Mucosa of descending colon (tissue), 3 donors: ENCODE measurements around the gene SIRPB1. TPM values are rescaled to one million over a fixed set of nuclear protein-coding genes. Genes with fewer than 3 reads are reported as not detected.
"Not testable (repeated sequence)": the region's sequence is repeated elsewhere in the genome, so short reads cannot be mapped to it uniquely, and the experiment has no call there.

ENCODE experiments used
- ATAC-seq: fragments of 200-7000 bp; cut with Tn5 transposase; one replicate; pipeline ENCODE4 v1.9.1; 2020; ENCODE audit warnings: mild to moderate bottlenecking, moderate library complexity
- DNase-seq, 3 donors: peaks; one replicate each; pipeline ENCODE4 v3.0.0-alpha.2; 2020
- H3K36me3 ChIP-seq: fragments of 200-600 bp; one replicate; pipeline ENCODE4 v1.8.0; 2021; ENCODE audit warnings: low read depth, mild to moderate bottlenecking
- H3K4me1 ChIP-seq: fragments of 200-600 bp; one replicate; pipeline ENCODE4 v1.8.0; 2021; ENCODE audit warnings: low read depth, mild to moderate bottlenecking
- H3K4me3 ChIP-seq: fragments of 200-600 bp; one replicate; pipeline ENCODE4 v1.8.0; 2021; ENCODE audit warnings: mild to moderate bottlenecking
- H3K9me3 ChIP-seq: fragments of 200-600 bp; one replicate; pipeline ENCODE4 v1.8.0; 2021; ENCODE audit warnings: mild to moderate bottlenecking
- CTCF ChIP-seq: fragments of 200-600 bp; IDR thresholded peaks from one replicate; pipeline ENCODE4 v1.8.0; 2022; ENCODE audit warnings: antibody characterized with exemption, mild to moderate bottlenecking
- intact Hi-C, 2 donors: fragments of 100-400 bp; cut with DNase I in 1 of 2; cut with micrococcal nuclease in 1 of 2; formaldehyde crosslinking; loops; one replicate each; pipeline versions ENCODE4 v1.11.0 to v1.11.1; 2022; cut with DNase I, micrococcal nuclease
- total RNA-seq, 3 donors: library from RNA; stranded (reverse); fragmentation: NEBNext Ultra II Directional in 2 of 3; extraction: Animal tissue kit (Norgen Biotek cat#: 25700) in 2 of 3; gene quantifications; one replicate each; pipeline versions ENCODE4 v1.2.1 to v1.2.4, GENCODE V29; 2021 to 2023
- donor health status: DM: no; HTN: no; CAD: no; lungs with moderate emphysema.
- donor health status: DM: no; HTN: no; CAD: no.
- donor health status: DM: no; HTN: yes; CAD: no.

The SIRPB1 gene
- total RNA-seq, 3 donors from 2014 or later: 6.0 to 8.3 TPM; not detected in 1

GRCh38 chr20:1618479-1618878 is 1.3 kb downstream of the SIRPB1 start:
- intact Hi-C loops: no loop called here
- Histone ChIP-seq H3K9me3 (no peaks in the 10 kb centered on the region), H3K4me3 (no peak overlapping the region), H3K36me3 (no peaks in the 10 kb centered on the region), H3K4me1 (no peaks in the 10 kb centered on the region)
- ATAC-seq (no peak), DNase-seq (no peak)
- TF ChIP-seq CTCF: no peak

- ATAC-seq (no peak), DNase-seq (no peak)
- intact Hi-C loops: no loop called here
- H3K4me1 ChIP-seq: no peaks in the 10 kb centered on the region
- H3K9me3 ChIP-seq: no peaks in the 10 kb centered on the region
- TF ChIP-seq CTCF: no peak
- no peaks in the 10 kb centered on the region for H3K36me3 ChIP-seq
- no peak overlapping the region for H3K4me3 ChIP-seq
Measured at GRCh38 chr20:1616858-1617434, 2.9 kb downstream of the SIRPB1 start.

- H3K9me3 ChIP-seq, DNase-seq, intact Hi-C loops, H3K4me1 ChIP-seq, H3K36me3 ChIP-seq, H3K4me3 ChIP-seq, ATAC-seq: not testable (repeated sequence)
Measured at GRCh38 chr20:1610404-1610803, 9.4 kb downstream of the SIRPB1 start.

- H3K4me3 ChIP-seq, H3K4me1 ChIP-seq, DNase-seq, intact Hi-C loops, H3K36me3 ChIP-seq, ATAC-seq, H3K9me3 ChIP-seq: not testable (repeated sequence)
Measured at GRCh38 chr20:1608678-1609347, 11.0 kb downstream of the SIRPB1 start.

GRCh38 chr20:1600736-1601135 is 19.1 kb downstream of the SIRPB1 start:
- intact Hi-C loops: no loop called here

GRCh38 chr20:1595333-1595732 is 24.5 kb downstream of the SIRPB1 start:
- no peak for DNase-seq
- intact Hi-C loops: no loop called here
- Histone ChIP-seq H3K36me3 (no peaks in the 10 kb centered on the region), H3K4me3 (no peak overlapping the region), H3K4me1 (no peaks in the 10 kb centered on the region), H3K9me3 (no peaks in the 10 kb centered on the region)
- no peak for ATAC-seq
- TF ChIP-seq CTCF: no peak

More at GRCh38 chr20:1600736-1601135, 19.1 kb downstream of the SIRPB1 start:
- Histone ChIP-seq H3K9me3 (no peaks in the 10 kb centered on the region), H3K4me1 (no peaks in the 10 kb centered on the region), H3K4me3 (no peak overlapping the region), H3K36me3 (no peaks in the 10 kb centered on the region)
- TF ChIP-seq CTCF: no peak
- ATAC-seq (no peak), DNase-seq (no peak)
